T-helper 2 cell (primary cell): ENCODE data around the gene CDH24.
A peak's percentile ranks its signal among the peaks of the same experiment; 100 is the strongest.

Source experiments
- DNase-seq, 5 experiments: peaks; one replicate each; pipeline versions ENCODE4 v3.0.0 to v3.0.0-alpha.2; 2012 to 2022

The CDH24 gene

DNA sequence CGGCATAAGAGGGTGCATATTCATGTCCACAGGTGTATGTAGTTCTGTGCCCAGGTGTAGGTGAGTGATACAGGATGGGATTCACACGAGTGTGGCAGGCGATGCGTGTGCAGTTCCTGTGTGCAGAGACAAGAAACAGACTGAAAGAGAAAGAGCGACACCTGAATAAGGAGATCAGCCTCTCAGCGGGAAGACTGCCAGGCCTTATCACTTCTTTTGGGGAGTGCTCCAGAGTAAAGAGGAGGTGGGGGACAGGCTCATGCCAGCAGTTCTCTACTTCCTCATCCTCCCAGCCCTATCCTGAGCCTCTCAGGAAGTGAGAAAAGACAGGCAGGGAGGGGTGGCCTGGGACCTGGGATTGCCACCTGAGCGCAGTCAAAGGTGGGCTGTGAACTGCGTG, 12.5 kb downstream of the CDH24 start:
- no peak for DNase-seq

DNA sequence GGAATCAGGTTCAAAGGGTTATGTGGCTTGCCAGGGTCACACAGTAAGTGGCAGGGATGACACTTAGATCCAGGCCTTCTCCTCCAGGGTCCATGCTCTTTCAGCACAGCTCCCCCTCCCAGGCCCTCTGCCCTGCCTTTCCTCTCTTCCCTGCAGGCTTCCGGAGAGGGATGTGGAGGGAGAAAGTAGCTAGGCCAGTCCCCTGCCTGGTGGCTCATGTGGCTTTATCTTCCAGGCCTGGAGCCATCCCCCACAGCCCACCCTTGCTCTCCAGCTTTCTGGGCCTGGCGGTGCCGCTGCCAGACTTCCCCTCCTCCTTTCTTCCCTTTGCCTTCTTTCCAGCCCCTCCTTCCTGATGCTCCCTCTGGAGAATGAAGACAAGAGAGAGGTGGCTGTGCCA, 13.6 kb downstream of the CDH24 start:
- DNase-seq = no peak

DNA sequence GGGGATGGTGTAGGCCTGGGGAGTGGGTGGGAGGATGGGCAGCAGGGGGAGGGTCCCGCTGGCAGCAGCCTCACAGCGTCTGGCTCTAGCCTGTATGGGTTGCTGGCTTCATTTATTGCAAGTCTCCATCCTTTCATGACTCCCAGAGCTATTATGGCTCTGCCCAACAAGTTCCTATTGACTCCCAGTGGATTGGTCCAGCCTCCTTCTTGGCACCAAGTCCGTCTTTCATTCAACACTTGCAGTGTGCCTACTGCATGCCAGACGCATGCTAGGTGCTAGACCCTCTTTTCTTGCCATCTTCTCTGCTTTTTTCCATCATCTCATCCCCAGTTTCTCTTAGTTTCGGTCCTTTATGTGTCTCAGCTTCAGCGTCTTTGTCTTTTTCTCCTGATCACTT, 14.2 kb downstream of the CDH24 start:
- DNase-seq = no peak

DNA sequence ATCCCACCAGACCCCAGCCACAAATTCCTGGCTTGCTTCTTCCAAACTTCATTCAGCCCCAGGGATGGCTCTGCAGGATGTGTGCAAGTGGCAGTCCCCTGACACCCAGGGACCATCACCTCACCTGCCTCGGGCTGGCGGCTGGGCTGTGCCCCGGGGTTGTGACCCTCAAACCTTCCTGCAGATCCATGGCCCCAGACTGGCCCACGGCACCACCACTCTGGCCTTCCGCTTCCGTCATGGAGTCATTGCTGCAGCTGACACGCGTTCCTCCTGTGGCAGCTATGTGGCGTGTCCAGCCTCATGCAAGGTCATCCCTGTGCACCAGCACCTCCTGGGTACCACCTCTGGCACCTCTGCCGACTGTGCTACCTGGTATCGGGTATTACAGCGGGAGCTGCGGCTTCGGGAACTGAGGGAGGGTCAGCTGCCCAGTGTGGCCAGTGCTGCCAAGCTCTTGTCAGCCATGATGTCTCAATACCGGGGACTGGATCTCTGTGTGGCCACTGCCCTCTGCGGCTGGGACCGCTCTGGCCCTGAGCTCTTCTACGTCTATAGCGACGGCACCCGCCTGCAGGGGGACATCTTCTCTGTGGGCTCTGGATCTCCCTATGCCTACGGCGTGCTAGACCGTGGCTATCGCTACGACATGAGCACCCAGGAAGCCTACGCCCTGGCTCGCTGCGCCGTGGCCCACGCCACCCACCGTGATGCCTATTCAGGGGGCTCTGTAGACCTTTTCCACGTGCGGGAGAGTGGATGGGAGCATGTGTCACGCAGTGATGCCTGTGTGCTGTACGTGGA, 15.0 kb downstream of the CDH24 start, which contains the start of gene PSMB11:
TSS of gene PSMB11 (plus strand) at position 51 of the 804 bp plus-strand sequence. CDS start at position 65, 14 bp downstream.
- no peak for DNase-seq

DNA sequence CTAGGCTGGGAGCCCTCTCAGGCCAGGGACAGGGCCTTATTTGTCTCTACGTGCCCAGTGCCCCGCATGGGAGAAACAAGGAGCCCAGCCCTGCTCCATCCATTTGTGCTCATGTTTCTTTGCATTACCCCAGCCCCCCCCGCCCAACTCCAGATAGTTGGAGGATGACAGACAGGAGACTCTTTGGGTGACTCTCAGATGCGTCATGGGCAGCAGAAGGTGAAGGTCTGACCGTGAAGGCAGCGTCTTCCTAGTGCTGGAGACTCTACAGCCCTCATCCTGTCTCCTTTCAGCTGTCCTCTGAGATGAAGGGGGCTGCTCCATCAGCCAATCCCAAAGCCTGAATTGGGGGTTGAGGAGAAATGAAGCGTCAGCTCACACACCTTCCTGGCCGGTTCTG, 15.6 kb downstream of the CDH24 start:
- DNase-seq = no peak

DNA sequence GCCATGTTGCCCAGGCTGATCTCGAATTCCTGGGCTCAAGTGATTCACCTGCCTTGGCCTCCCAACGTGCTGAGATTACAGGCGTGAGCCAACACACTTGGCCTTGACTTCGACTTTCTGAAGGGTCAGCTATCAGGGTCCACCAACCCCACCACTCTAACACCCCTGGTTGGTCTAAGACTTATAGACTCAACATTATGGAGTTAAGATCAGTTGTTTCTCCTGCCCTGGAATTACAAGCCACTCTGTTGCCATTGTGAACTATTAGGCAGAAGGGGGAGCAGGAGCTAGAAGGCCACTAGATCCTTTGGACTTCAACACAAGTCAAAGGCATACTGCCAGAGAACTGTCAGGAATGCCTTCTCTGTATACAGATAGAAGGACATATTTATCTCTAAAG, 17.2 kb downstream of the CDH24 start:
- DNase-seq = no peak

DNA sequence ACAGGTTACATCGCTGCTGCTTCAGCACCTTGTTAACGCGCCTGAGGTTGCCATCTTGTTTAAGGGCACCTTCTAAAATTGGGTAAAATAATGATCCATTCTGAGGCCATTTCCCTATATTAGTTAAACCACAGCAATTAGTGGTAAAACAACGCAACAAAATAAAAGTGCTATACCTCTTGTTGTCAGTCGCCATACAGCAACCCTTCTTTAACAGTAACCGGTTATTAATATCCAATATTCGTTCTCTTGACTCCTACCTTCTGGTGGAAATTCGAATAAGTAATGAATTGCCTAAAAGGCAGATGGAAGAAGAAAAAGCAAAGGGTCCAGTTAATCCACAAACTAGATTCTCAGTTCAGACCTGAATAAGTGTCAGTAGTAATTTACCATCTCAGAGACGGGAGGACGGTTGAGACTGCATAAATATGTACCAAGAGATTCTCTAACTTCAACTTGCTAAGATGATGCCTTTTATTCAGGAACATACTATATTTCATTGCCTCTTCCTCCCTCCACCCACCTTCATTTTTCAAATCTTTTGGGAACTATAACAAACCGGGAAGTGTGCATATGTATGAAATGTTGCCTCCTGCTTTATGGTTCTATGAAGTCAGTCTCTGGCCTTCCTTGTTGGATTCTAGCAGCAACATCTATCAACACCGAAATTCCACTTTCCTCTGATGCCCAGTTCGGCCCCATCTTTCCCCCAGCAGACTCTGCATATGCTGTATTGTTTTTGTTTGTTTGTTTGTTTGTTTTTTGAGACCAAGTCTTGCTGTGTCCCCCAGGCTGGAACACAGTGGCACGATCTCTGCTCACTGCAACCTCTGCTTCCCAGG, 21.8 kb downstream of the CDH24 start:
- DNase-seq = no peak

DNA sequence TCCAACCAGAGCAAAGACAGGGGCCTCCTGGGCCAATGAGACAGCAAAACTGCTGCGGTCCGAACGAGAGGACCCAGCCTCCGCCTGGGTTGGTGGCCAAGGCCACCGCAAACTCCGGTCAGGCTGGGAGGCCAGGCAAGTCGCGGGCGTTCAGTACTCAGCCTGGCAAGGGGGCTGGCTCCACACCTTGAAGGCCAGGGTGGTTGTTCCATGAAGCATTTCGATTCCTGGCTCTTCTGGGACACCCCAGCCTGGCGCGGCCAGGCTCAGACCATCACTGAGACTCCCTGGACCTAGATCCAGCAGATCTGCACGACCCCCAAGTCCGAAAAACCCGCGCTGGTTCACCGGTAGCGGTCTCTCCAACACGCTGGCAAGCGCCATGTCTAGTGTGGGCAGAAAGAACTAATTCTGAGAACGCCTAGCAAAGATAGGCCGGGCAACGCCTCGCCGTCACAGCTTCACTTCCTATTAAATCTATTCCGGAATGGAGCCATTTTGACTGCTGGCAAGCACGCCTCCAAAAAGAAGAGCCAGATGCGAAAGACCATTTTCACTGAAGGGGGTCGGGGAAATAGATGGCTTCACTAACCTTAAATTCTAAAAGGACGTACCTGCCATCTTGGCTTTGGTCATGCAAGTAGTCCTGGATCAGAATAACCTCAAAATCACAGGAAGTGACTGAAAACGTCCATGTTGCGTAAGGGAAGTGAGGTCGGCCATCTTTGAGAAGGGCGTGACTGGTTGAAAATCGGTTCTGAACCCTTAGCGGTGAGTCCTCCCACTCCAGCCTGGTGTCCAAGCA, 22.6 kb downstream of the CDH24 start, which contains the start of gene PSMB5:
TSS of gene PSMB5 (minus strand) at position 403 of the 805 bp plus-strand sequence. CDS start at position 384, 19 bp downstream.
- DNase-seq = peak; percentile 58 to 98 (median 83)

DNA sequence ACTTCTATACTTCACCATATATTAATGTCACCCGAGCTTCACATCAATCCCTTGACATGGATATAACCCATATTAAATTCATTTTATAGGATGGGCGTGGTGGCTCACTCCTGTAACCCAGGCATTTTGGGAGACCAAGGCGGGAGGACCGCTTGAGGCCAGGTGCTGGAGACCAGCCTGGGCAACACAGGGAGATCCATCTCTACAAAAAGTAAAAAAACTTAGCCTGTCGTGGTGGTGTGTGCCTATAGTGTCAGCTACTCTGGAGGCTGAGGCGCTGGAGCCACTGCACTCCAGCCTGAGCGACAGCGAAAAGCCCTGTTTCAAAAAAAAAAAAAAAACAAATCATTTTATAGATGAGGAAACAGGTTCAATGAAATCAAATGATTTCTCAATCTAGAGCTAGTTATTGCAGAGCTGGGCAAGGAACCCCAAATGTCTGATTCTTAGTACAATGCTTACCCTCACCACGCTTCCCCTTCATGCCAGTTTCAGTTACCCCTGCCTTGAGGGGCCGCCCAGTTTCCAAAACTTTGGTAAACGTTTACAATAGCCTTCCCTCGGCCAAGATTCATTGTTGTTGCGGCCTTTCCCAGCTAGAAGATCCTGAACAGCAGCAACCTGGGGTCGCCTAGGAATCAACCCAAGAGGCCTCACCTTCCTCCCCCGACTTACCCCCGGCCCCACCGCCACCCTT, 23.4 kb downstream of the CDH24 start:
- DNase-seq = peak in 1 of 5 experiments; percentile 9

DNA sequence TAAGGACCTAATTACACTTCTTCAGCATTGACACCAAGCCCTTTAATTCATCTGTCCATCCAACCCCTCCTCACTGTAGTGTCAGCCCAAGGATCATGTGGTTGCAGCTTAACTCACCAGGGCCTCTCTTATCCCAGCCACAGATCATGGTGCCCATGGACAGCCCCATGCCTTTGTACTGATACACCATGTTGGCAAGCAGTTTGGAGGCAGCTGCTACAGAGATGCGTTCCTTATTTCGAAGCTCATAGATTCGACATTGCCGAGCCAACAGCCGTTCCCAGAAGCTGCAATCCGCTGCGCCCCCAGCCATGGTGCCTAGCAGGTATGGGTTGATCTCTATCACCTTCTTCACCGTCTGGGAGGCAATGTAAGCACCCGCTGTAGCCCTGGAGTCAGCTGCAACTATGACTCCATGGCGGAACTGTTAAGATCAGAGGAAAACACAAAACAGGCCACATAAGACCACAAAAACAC, 24.0 kb downstream of the CDH24 start:
- peak in 1 of 5 experiments; percentile 40 for DNase-seq

DNA sequence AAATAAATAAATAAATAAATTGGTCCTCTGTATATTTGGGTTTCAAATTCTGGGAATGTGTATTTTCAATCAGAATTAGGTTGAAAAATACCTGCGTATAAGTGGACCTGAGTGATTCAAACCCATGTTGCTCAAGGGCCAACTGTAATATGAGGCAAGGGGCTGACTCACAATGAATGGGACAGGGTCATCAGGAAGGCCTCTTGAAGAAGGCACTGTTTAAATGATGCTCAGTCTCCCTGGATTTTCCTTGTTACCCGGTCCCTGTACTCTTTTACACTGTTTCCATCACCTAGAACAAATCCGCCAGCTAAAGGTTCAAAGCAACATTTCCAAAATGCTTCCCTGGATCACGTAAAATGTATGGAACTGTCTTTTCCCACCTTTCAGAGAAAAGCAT, 26.4 kb downstream of the CDH24 start:
- no peak for DNase-seq

DNA sequence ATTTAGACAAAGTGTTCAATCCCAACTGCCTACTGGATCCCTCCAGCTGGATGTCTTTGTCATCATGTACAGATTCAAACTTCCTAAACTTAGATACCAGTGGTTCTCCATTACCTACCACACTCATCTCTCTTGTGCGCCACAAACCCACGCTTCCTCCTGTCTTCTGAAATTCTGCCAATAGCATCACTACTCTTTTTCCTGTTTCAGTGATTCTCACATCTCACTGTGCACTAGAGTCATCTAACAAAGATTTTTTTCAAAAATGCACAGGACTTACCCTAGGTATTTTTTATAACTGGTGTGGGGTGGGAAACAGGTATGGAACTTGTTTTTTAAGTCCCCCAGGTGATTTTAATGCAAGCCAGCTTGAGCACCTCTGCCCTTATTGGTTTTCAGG, 28.5 kb downstream of the CDH24 start:
- peak in 1 of 5 experiments; percentile 68 for DNase-seq

DNA sequence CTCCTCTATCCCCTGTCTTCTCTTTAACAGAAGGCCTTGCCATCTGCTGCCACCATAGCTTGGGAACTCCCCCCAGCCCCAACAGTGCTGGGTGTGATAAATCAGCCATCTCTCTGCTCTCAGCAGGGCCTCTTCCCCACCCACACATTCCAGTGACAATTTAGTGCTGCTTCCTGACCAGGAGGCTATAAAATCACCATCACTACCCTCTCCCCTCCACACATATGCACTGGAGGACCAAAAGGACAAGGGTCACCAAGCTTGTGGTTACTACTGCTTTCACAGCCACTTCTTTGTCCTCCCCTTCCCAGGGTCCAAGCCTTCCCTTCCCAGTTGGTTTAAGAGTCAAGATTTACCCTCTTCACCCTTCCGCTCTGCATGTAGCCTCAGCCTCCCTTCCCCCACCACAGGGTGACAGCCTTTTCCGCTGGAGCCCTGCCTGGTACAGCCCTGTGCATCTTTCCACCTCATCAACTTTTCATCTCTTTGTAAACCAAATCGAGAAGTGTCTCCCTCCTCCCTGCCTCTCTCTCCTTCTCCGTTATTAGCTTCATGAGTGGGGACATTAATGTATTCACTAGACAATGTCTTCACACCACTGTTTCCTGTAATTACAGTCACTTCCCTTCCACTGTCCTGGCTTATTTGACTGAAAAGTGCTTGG, 32.0 kb downstream of the CDH24 start:
- DNase-seq = no peak

DNA sequence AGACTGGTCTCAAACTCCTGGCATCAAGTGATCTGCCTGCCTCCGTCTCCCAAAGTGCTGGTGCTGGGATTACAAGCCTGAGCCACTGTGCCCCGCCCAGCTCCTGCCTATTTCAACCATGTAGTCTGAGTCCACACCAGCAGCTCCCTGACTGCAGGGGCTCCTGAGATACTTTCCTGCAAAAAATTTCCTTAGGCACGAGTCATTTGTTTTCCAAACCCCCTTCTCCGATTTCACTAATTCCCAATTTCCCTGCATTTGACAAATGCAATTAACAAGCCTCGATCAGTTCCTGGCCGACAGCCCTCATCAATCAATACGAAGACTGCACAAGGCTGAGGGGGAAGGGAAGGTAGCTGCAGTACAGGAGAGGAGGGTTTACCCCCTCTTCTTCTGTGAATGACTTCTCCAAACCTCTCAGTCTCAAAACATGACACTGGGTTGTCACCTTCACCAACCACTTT, 32.7 kb downstream of the CDH24 start:
- no peak for DNase-seq

DNA sequence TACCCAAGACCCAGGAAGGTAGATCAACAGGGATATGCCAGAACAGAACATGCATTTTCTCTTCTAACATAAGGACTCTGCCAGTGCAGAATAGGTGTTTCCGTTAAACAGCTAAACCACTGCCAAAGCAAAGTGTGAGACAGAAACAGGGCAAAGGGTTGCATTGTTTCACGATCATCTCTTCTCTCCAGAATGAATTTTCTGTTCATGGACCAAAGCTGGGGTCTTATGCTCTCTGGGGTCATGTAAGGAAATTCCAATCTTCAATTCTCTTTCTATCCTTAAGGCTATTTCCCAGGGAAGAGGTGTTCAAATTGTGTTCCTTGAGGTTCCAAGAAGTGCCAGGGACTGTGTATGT, 33.5 kb downstream of the CDH24 start:
- no peak for DNase-seq

DNA sequence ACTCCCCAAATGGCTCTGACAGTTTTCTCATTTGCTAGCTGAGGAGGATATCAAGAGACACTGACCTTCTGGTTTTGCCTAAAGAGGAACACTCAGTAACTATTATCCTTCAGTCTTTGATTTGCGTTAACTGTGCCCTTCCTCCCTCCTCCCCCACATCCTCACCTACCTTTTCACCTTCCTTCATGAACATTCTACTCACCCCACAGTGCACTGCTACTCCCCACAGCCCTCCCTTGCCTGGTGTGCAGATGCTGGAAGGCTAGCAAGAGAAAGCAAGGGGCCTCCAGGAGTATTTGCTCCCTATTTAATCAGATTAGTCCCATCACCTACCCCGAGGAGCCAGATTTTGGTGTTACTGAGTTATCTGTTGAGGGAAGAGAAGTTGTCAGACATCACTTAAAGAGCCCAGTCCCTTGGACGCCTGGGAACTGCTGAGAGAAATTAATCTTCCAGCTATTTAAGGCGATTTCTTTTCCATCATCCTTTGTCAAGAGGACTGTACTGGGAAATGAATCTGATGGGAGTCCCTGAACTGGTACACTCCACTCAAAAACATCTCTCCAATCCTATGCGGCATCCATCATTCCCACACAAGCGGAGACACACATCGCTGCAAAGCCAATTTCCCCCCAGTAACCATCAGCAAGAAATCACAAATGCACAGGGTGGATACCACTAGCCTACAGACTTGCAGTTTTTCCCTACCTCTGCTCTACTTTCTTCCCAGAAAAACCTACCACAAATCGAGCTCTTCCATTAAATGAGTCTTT, 34.1 kb downstream of the CDH24 start:
- no peak for DNase-seq

DNA sequence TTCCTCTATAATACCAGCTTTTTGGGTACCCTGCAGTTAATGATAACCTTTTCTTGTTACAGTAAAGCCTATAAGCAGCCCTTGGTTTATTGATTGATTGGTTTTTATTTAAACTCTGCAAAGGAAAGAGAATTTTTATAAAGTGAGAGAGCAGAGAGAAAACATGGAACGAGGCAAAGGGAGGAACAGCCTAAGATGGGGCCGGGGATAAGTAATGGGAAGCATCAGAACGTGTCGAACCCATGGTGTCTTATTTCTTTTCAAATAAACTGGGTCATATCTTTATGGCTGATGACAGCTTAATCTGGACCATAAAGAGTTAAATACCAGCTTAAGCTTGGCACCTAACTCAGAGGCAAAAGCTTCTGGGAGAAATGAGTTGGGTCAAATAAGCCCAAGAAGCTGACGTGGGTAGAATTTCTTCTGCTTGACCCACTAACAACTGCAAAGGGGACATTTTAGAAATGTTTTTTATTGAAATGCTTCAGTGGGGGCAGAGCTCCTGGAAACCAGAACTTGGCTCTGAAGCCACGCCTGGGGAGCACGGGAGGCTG, 35.4 kb downstream of the CDH24 start:
- no peak for DNase-seq

DNA sequence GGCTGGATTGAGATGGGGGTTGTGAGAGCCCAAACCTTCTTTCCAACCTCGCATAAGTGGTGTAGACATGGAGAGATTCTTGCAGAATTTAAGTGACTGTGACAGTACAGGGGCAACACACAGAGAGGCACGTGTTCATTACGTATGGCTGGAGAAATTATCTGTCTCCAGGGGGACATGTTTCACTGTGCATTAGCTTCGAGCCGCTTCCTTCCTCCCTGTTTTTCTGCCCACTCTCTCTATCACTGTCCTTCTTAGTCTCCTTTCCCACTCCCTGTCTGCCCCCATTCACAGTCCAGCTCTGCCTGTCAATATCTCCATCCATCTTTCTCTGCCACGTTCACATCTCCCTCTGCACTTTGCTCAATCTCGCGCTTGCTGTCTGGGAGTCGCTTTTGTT, 35.9 kb downstream of the CDH24 start:
- DNase-seq = no peak

DNA sequence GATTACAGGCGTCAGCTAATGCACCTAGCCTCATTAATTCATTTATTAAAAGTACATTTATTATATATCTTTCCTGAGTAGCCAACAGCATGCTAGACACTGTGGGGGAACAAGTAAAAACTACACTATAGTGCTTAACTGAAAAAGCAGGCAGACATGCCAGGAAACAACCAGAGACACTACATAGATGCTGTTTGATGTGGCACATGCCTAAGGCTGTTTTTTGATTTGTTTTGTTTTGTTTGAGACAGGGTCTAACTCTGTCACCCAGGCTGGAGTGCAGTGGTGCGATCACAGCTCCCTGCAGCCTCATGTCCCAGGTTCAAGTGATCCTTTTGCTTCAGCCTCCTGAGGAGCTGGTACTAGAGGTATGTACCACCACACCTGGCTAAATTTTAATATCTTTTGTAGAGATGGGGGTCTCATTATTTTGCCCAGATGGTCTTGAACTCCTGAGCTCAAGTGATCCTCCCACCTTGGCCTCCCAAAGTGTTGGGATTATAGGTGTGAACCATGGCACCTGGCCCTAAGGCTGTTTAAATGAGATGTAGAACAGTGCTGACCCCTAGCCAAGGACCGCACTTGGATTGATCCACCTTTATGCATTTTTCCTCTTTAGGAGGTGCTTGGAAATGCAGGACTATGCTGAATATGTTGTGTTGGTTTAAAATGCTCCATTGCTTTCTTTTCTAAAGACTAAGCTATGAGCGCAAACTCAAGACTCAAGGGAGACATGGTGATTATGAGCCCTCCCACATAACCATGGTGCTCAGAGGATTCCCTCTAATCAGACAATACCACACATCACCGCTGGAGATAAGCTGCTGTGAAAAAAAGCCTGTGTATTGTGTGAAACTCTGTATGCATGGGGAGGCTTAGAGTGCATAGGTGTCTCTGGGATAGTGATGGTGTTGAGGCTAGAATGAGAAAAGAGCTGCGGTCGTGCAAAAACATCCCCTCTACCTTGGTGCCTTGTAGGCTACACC, 36.9 kb downstream of the CDH24 start:
- DNase-seq = peak in 1 of 5 experiments; percentile 9
